Endodermal cell (in vitro differentiated cells): ENCODE results near the gene PCDH10. TPM values are rescaled to one million over a fixed set of nuclear protein-coding genes. Genes with fewer than 3 reads are reported as not detected.

ENCODE experiments used
- DNase-seq: peaks from one replicate; pipeline ENCODE4 v3.0.0-alpha.2; 2017
- H3K27ac ChIP-seq: 2 replicates; pipeline ENCODE4 v1.5.1; 2013; ENCODE audit warnings: mild to moderate bottlenecking, low read depth, low read length, moderate library complexity
- H3K27me3 ChIP-seq: 2 replicates; pipeline ENCODE4 v1.6.1; 2013; ENCODE audit warnings: mild to moderate bottlenecking, low read length, moderate library complexity; ENCODE audit not compliant: insufficient read depth, control insufficient read depth, poor library complexity, severe bottlenecking
- H3K36me3 ChIP-seq: 2 replicates; pipeline ENCODE4 v1.7.0; 2013; ENCODE audit warnings: mild to moderate bottlenecking, low read length, moderate library complexity; ENCODE audit not compliant: control insufficient read depth, insufficient read depth
- H3K4me1 ChIP-seq: one replicate; pipeline ENCODE4 v1.7.0; 2013; ENCODE audit warnings: low read length; ENCODE audit not compliant: control insufficient read depth, insufficient read depth
- H3K4me3 ChIP-seq: 2 replicates; pipeline ENCODE4 v1.5.1; 2013; ENCODE audit warnings: mild to moderate bottlenecking, low read length, moderate library complexity
- H3K9ac ChIP-seq: 2 replicates; pipeline ENCODE4 v1.6.1; 2013; ENCODE audit warnings: mild to moderate bottlenecking, low read length, moderate library complexity; ENCODE audit not compliant: poor library complexity, severe bottlenecking; ENCODE audit errors: extremely low read depth
- H3K9me3 ChIP-seq: 2 replicates; pipeline ENCODE4 v1.6.1; 2013; ENCODE audit warnings: mild to moderate bottlenecking, low read length, moderate library complexity; ENCODE audit not compliant: control insufficient read depth
- H3K27ac Mint-ChIP-seq: 2 replicates; pipeline ENCODE4 v1.8.0; 2020; ENCODE audit warnings: mixed read lengths
- H3K27me3 Mint-ChIP-seq: 2 replicates; pipeline ENCODE4 v1.8.0; 2021; ENCODE audit warnings: mild to moderate bottlenecking, mixed read lengths; ENCODE audit not compliant: insufficient read depth
- H3K36me3 Mint-ChIP-seq: 2 replicates; pipeline ENCODE4 v1.8.0; 2020; ENCODE audit warnings: low read depth, mixed read lengths
- H3K4me1 Mint-ChIP-seq: 2 replicates; pipeline ENCODE4 v1.8.0; 2020; ENCODE audit warnings: mixed read lengths
- H3K4me3 Mint-ChIP-seq: 2 replicates; pipeline ENCODE4 v1.8.0; 2020; ENCODE audit warnings: mild to moderate bottlenecking, moderate library complexity, mixed read lengths
- H3K9me3 Mint-ChIP-seq: 2 replicates; pipeline ENCODE4 v1.8.0; 2020; ENCODE audit warnings: mild to moderate bottlenecking, mixed read lengths
- CTCF ChIP-seq: fragments of 200-600 bp; sonication (generic); conservative IDR thresholded peaks from 2 replicates; pipeline ENCODE4 v1.5.0; 2021; ENCODE audit warnings: antibody characterized with exemption, mild to moderate bottlenecking
- WGBS, 2 experiments: methylation state at CpG; one replicate each; pipeline versions ENCODE4 v1.1.5 to v1.1.7; 2013; ENCODE audit warnings: missing lambda C conversion rate in 2 of 2, mixed read lengths in 1 of 2; ENCODE audit not compliant: insufficient coverage in 1 of 2, insufficient read length in 1 of 2; 5-methylcytosine and 5-hydroxymethylcytosine counted together
- total RNA-seq, 2 donors: library from RNA; stranded (reverse); fragmentation: NEBNext Ultra II Directional in 1 of 2; extraction: Animal tissue kit (Norgen Biotek cat#: 25700) in 1 of 2; gene quantifications; 2 replicates in 1 of 2; 3 replicates in 1 of 2; pipeline ENCODE4 v1.2.1, GENCODE V29; 2021

Gene PCDH10
- total RNA-seq, 2 donors from 2014 or later: 111 to 139 TPM

GRCh38 chr4:133131829-133132460 is 17.1 kb upstream of the PCDH10 start:
- Histone ChIP-seq H3K4me1 (peaks cover 12% of the 10 kb centered on the region), H3K36me3 (peaks cover 3% of the 10 kb centered on the region), H3K9ac (no peak overlapping the region), H3K27ac (no peak overlapping the region), H3K4me3 (peak overlapping the region; percentile 44), H3K27me3 (no peaks in the 10 kb centered on the region), H3K9me3 (no peaks in the 10 kb centered on the region)
- H3K27me3 Mint-ChIP-seq: no peaks in the 10 kb centered on the region
- peaks cover 5% of the 10 kb centered on the region for H3K36me3 Mint-ChIP-seq
- H3K9me3 Mint-ChIP-seq: no peaks in the 10 kb centered on the region
- peak overlapping the region; percentile 85 for H3K27ac Mint-ChIP-seq
- DNase-seq: no peak
- peak overlapping the region; percentile 25 for H3K4me3 Mint-ChIP-seq
- no peak for TF ChIP-seq CTCF
- 20% methylated on average over 1 of the region's 2 CpGs; no CpG with 5 or more reads in 1 of the 2 experiments for WGBS, 2 experiments
- peaks cover 28% of the 10 kb centered on the region for H3K4me1 Mint-ChIP-seq

DNA sequence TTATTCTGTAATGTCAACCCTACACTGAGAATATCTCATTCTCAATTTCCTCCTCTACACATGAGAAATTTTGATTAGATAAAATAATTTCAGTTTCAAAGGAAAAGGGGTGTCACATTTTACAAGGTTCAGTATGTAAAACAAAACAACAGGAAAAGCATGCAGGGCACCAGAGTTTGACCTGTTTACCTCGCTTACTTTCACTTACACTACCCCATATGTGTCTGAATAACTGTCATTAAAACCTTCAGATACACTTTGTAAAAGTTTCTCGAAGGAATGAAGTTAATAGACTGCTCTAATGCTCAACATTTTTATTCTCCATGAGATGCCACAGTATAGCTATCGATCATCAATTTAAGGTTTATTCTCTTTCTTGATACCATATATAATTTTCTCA is 12.3 kb upstream of the PCDH10 start:
- Histone ChIP-seq H3K9ac (no peak overlapping the region), H3K9me3 (no peaks in the 10 kb centered on the region), H3K27ac (no peak overlapping the region), H3K27me3 (no peaks in the 10 kb centered on the region), H3K4me3 (no peak overlapping the region), H3K36me3 (peaks cover 3% of the 10 kb centered on the region), H3K4me1 (peaks cover 8% of the 10 kb centered on the region)
- Mint-ChIP-seq H3K36me3 (peaks cover 5% of the 10 kb centered on the region), H3K4me3 (no peak overlapping the region), H3K27ac (no peak overlapping the region), H3K9me3 (no peaks in the 10 kb centered on the region), H3K4me1 (peaks cover 13% of the 10 kb centered on the region), H3K27me3 (no peaks in the 10 kb centered on the region)
- DNase-seq: no peak
- no peak for TF ChIP-seq CTCF
- WGBS, 2 experiments: 90 to 98% methylated on average over 2 to 3 of the region's 3 CpGs

- H3K27ac ChIP-seq: no peak overlapping the region
- H3K27me3 Mint-ChIP-seq: no peaks in the 10 kb centered on the region
- no peak for TF ChIP-seq CTCF
- H3K4me1 Mint-ChIP-seq: peaks cover 5% of the 10 kb centered on the region
- DNase-seq: no peak
- no peak overlapping the region for H3K9ac ChIP-seq
- peaks cover 3% of the 10 kb centered on the region for H3K36me3 ChIP-seq
- H3K4me1 ChIP-seq: peaks cover under 1% of the 10 kb centered on the region
- no peaks in the 10 kb centered on the region for H3K27me3 ChIP-seq
- H3K27ac Mint-ChIP-seq: no peak overlapping the region
- peaks cover 5% of the 10 kb centered on the region for H3K36me3 Mint-ChIP-seq
- H3K9me3 ChIP-seq: no peaks in the 10 kb centered on the region
- H3K4me3 ChIP-seq: no peak overlapping the region
- 100% methylated on average over 1 of the region's 1 CpG; no CpG with 5 or more reads in 1 of the 2 experiments for WGBS, 2 experiments
- no peaks in the 10 kb centered on the region for H3K9me3 Mint-ChIP-seq
- no peak overlapping the region for H3K4me3 Mint-ChIP-seq
Measured at GRCh38 chr4:133137571-133137970, 11.5 kb upstream of the PCDH10 start.
